Skin of body (tissue), 2 donors: ENCODE measurements around the gene JAKMIP3. TPM values are rescaled to one million over a fixed set of nuclear protein-coding genes. Genes with fewer than 3 reads are reported as not detected.

Source experiments
- DNase-seq: peaks from one replicate; lab custom pipeline; 2025; lab: John Stamatoyannopoulos, UW
- total RNA-seq: library from RNA; depleted of rRNA; stranded (reverse); fragments of >200 nt; gene quantifications from one replicate; pipeline ENCODE4 v1.2.3, GENCODE V29; 2014

The JAKMIP3 gene
- total RNA-seq, 1 donor from 2014 or later, result 0.39 TPM

DNA sequence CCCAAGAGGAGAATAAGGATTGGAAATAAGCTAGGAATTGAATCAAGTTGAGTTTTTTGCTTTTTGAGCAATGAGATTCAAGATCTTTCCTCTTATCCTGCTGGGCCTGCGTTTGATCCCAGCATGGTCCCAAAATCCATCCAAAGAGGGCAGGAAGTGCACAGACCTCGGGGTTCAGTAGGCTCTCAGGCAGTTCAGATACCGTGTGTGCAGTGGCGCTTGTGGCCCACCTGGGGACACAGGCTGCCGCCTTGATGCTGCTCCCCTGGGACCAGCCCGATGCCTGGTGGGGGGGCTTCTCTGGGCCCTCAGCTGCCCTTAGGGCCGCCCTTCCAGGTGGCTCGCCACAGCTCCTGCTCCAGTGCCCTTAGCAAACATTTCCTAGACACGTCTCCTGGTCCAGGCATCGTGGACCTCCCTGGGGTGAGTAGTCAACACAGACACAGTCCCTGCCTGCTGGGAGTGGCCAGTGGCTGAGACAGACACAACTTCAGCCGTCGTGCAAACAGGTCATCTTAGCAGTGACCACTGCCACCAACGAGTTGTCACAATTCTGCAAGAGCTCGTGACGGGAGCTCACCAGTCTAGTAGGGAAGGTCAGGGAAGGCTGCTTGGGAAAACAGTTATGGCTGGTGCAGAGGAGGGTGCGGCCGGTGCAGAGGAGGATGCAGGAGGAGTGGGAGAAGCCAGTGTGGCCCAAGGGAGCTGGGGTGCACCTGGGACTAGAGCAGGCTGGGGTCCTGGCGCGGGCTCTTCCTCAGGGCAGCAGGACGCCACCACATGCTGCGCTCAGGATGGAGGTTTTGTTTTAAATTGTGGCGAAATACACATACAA is 21.7 kb upstream of the JAKMIP3 start:
- no peak for DNase-seq

DNA sequence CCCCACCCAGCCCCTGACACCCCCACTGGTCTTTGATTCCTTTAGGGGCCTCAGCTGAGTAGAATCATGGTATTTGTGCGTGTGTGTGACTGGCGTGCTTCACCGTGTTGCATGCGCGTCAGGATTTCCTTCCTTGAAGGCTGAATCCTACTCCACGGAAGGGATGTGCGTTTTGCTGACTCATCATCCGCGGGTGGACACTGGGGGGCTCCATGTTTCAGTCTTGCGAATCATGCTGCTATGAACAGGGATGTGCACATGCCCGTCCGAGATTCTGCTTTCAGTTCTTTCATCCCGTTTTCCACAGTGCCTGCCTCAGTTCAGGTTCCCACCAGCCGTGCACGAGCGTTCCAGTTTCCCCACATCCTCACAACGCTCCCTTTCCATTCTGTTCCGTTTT is 20.9 kb upstream of the JAKMIP3 start:
- DNase-seq, result no peak

DNA sequence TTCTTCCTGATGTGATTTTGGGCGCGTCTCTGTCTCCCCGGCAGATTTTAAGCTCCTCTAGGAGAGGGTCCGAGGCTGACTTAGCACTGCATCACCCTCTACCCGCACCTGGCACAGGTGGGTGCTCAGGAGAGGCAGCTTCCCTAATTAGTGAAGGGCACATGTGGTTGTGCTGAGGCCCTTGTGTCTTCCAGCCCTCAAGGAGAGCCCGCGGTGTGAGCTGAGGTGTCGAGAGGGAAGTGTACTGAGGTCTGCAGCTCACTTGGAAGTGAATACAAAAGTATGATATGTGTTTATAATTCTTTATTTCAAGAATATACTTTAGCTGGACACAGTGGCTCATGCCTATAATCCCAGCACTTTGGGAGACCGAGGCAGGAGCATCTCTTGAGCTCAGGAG is 20.4 kb upstream of the JAKMIP3 start:
- no peak for DNase-seq

DNA sequence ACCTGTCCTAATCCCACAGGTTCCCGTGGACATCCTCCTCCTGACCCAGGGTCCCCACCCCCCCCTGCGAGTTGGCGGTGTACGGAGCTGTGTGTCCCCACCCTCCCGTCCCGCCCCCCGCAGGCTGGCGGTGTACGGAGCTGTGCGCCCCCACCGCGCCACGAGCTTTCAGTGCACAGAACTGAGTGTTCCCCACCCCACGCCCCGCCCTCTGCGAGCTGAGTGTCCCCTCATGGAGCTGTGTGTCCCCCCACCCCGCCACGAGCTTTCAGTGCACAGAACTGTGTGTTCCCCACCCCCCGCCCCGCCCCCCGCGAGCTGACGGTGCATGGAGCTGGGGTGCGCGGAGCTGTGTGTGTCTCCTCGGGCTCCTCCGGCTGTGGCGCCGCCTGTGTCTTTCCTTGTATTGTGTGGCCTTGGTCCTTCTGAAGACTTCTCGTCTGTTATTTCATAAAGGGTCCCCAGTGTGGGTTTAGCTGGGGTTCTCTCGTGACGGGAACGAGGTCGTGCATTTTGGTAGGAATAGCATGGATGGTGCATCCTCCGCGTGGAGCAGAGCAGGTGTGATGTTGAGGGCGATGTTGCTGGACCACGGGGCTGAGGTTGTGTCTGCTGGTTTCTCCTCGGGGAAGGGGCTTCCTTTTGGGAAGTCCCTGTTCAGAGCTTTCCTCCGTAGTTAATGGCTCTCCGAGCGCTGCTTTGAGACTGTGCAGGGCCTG is 18.0 kb upstream of the JAKMIP3 start:
- no peak for DNase-seq

DNA sequence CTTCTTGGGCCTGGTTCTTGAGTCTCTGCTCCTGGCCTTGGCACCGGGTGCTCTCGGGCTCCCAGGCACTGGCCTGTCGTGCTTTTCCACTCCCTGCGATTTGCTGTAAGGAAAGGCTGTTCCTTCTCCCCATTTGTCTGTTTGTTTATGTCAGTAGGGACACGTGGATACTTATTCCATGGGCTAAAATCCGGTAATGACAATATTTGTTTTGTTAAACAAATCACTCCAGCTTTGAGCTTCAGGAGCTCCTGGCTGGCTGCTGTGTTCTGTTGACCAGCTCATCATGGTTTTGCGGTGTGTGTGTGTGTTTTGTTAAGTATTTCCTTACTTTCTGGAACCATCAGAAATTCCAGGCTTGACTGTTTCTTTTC is 17.5 kb upstream of the JAKMIP3 start:
- no peak for DNase-seq

DNA sequence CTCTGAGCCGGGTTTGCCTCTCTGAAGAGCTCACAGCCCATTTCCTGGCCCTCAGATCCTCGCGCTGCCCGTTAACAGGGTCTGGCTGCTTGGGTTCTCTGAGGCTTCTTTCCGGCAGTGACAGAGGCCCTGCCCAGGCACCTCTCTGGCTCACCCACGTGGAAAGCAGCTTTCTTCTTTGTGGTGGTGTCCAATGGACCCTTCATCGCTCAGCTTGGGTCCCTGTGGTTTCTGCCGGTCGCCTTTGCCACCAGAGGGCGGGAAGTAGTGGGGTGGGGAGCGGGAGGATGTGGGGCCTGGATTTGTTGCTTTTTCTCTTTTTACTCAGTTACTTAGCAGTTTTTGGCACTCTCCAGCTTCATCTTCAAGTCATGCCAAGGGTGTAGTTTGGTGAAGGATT is 15.6 kb upstream of the JAKMIP3 start:
- no peak for DNase-seq

DNA sequence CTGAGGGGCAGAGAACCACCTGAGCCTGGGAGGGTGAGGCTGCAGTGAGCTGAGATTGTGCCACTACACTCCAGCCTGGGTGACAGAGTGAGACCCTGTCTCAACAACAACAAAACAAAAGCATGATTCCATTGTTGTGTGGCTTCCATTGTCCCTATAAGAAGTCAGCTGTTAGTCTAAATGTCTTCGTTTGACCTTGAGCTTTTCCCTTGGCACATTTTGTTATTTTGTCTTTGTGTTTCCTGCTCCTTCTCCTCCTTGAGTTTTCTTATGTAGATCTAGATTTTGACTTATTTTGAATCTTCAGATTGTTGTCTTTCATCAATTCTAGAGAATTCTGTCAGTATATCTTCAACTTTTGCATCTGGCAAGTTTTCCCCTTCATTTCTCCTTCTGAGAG is 13.6 kb upstream of the JAKMIP3 start:
- DNase-seq, result no peak

DNA sequence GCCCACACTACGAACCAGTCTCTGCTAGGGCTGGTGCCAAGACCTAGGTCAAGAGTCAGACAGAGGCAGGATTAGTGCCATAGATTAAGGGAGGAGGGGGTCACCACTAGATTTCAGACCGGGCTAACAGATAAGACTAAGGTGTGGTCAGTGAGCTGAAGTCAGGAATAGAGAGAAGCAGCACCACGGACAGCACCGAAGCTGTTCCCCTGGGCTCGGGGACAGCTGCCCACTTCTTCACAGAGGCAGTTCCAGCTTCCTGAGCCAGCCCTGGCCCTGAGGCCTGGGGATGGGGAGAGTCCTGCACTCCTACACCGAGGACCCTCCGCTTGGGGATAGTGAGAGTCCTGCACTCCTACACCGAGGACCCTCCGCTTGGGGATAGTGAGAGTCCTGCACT is 11.2 kb upstream of the JAKMIP3 start:
- DNase-seq, result no peak

DNA sequence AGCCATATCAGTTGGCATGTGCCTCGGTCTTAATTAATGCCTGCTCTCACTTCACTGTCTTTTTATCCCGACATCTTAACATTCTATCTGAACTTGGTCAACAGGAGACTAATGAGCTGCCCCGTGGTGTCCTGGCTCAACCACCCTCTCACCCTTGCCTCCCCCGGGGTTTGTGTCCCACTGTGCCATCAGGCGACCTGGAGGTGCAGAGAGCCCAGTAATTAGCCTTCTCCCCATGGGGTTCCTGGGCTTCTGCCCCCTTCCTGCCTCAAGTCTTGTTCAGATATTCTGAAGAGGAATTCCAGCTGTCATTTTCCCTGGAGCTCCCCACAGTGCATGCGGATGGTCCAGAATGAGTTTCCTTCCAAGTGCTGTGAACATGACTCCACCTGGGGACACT is 10.1 kb upstream of the JAKMIP3 start:
- DNase-seq, result no peak

DNA sequence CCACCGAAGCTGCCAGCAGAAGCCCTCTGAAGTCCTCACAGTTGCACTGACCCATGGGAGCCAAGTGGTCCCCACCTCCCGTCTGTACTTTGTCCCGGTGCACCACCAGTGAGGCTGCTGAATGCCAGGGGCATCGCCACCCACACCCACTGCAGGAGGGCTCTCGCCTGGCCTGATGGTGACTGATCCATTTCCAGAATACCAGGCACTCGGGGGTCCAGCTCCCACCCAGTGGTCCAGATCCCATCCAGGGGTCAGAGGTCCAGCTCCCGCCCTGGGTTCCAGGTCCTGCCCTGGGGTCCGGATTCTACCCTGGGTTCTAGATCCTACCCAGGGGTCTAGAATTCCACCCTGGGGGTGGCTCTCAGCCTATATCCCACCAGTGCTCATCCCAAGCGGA is 9.1 kb upstream of the JAKMIP3 start:
- DNase-seq, result no peak

DNA sequence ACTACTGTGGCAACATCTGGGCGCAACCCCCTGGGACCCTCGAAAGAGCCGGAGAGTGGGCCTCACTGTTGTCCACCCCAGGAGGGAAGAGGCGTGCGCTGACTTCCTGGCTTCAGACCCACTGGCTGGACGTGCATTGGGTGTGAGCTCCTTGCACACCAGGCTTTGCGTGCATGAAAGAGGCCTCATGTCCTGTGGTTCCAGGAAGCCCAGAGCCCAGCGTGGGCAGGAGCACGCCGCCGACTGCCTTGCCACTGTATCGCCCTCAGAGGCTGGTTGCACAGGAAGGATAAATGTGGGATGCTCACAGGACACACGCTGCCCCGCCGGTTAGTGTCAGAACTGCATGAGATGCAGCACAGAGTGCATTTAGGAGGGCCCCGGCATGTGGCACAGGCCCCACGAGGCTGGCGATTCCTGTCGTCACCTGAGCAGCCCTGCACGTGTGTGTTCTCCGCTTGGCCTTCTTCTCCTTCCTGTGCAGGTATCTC is 8.5 kb upstream of the JAKMIP3 start:
- DNase-seq, result no peak

DNA sequence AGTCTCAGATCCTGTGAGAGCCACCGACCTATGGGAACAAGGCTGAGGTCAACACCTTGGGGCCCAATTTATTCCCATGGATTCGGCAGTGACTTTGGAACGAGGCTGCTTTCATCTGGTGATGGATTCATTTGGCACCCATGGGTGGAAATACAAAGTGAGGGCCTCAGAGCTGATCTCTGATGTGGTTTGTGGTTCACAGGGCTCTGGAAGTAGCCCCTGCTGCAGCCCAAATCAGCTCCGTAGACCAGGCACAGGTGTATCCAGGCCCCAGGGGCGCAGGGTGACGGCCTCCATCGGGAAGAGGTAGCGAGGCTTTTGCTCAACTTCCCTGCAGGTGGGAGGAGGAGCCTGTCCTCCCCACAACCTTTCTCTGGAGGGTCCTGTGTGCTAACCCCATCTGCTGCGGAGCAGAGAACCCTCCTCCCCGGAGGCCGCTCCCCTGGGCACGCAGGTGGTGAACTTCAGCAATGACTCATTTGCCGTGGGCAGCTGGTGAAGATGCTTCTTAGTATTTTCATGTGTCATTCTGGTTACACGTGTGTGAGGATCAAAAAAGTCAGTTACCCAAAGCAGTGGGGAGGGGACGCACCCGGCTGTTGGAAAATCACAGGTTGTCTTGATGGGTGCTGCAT is 7.5 kb upstream of the JAKMIP3 start:
- DNase-seq, result no peak

DNA sequence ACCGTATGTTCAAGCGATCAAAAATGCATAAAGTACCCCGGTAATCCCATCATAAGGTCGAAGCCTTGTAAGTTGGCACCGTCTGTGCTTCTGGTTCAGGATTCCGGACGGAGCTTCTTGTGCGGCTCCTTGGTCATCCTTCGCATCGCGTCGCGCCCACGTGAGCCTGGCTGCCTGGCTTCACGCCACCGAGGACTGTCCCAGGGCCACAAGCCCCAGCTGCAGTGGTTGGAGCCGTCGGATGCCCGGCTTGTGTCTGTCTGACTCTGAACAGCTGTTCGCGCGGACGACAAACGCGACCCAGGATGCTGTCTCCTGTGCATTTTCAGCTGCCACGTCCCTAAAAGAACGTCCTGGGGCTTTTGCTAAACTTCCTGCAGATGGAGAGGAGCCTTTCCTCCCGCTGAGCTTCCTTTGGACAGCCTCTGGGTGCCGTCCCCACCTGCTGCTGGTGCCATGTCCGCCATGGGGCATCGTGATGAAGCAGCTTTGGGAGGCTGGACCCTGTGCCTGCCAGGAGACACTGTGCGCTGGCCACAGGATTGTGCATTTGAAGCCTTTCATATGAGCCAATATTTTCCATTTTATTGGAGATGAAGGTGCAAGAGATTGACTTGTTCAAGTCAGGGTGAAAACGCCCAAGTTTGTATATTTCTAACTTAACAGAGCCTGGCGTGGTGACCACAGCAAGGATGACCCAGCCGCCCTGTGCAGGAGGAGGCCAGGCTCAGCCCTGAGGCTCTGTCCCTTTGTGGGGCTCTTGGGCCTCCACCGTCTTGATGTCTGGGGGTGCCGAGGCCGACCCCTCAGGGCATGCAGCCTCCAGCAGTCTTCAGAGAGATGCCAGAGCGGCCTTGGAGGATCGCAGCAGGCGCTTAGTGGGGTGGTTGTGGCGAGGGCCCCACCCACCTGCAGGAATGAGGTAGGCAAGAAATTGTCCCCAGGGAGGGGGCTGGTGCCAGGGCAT is 6.7 kb upstream of the JAKMIP3 start:
- no peak for DNase-seq

DNA sequence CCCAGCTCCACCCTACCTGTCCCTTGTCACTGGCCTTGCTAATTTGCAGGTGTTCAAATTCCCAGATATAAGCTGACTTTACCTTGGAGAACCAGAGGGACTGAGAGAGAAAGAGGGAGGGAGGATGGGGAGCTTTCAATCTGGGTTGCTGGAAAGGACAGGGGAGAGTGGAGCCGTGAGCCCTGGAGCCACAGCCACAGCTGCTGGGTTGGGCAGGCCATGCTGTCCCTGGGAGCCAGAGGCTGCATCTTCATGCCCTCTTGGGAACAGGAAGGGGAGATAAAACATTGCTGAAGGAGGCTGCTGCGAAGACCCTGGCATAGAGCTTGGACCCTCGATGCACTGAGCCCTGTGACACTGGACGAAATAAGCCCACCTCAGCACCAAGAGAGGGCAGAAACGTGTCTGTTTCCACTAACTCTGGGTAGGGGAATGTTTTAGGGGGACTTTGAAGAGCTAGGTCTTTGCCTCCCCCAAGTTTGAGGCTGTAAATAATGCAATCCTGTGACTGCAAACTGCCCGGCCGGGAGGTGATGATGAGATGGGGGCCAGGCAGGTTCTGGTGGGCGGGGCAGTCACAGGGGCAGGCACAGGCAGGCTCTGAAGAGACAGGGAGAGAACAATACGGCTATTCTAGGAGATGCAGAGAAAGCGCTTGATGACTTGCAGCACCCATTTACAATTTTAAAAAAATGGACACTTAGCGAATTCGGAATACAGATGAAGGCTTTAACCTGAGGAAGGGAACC is 5.8 kb upstream of the JAKMIP3 start:
- no peak for DNase-seq

DNA sequence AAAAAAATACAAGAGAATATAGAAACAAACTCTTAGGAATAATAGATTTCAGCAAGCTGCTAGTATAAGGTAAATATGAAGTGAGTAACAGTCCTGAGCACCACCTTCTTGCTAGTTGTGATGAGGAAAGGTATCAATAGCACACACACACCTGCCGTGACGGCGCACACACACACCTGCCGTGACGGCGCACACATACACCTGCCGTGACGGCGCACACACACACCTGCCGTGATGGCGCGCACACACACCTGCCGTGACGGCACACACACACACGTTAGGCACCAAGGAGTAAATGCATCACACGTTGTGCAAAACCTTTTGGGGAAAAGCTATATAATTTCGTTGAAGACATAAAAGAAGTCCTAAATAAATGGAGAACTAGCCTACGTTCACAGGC is 4.7 kb upstream of the JAKMIP3 start:
- no peak for DNase-seq

DNA sequence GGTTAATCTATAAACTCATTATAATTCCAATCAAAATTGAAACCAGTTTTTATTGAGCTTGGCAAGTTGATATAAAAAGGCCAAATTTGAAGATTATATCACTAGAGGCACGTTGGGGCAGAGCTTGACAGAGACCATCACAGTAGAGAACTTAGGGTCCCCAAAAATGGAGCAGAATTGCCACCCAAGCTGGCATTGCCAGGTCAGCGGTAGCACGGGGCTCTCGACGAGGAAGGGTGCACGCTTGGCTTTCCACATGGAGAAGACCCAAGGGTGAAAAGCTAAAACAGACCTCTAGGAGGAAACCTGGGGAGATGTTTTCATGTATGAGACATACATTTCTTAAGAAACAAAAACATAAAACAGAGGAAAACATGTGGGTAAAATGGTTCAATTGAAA is 4.3 kb upstream of the JAKMIP3 start:
- no peak for DNase-seq

DNA sequence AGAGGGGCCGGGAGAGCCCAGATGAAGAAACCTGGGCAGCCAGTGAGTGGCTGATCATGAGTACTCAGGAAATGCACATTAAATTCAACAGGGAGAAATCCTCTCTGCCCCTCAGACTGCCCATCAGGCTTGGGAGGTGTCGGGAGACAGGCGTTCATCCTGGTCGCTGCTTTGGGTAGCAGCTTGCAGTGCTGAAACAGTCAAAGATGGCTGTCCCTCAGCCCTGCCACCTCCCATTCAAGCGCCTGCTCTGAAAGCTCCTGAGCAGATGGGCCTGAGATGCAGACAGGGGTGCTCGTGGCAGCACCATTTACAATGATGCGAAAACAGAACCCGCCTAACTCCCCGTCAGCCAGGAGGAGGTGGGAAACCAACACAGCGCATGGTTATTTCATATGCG is 3.6 kb upstream of the JAKMIP3 start:
- no peak for DNase-seq

DNA sequence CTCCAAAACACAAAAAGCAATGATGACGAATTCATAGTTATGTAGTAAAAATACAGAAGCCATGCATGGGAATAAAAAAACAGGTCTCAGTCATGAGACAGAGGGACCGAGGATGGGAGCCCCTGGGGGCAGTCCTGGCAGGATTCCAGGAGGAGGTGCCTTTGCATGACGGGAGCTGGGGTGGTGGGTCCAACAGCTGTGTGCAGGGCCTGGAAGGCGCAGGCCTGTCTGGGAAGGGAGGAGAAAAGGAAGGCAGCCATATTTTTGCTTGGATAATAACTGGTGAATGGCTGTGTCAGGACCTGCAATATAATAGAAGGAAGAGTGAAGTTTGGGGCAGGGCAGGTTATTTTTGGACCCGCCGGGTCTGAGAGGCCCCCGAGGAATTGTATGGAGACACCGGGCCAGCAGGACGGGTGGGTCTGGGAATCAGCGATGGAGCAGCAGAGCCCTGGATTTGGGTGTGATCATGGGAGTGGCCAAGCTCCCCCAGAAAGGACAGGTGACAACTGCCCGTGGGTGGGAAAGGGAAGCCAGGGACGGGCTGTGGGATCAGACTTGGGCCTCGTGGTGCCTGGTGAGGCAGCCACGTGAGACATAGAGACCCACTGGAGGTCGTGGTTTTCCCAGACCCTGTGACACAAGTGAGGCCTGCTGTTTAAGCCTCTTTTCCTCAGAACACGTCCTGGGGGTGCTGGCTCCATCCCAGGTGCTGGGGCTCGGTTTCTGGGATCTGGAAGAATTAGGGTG is 2.9 kb upstream of the JAKMIP3 start:
- DNase-seq, result no peak

DNA sequence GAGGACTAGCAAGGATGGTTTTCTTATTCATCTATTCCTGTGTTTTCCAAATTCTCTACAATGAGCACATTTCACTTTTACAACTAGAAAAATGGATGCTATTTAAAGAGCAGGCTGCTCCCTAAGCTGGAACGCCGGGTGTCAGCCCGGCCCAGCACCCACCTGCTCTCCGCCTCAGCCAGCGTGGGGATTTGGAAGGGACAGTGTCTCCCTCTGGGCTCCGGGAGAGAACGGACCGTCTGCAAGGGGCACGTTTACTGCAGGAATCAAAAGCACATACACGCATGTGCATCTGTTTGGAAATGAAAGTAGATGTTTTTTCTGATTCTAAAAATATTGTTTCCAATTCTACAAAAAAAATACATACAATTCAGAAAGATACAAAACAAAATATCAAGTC is 2.3 kb upstream of the JAKMIP3 start:
- DNase-seq, result no peak
